ENCODE results near the gene LYST.
"Not testable (repeated sequence)": the region's sequence is repeated elsewhere in the genome, so short reads cannot be mapped to it uniquely, and the experiment has no call there.

LYST gene, protein sequence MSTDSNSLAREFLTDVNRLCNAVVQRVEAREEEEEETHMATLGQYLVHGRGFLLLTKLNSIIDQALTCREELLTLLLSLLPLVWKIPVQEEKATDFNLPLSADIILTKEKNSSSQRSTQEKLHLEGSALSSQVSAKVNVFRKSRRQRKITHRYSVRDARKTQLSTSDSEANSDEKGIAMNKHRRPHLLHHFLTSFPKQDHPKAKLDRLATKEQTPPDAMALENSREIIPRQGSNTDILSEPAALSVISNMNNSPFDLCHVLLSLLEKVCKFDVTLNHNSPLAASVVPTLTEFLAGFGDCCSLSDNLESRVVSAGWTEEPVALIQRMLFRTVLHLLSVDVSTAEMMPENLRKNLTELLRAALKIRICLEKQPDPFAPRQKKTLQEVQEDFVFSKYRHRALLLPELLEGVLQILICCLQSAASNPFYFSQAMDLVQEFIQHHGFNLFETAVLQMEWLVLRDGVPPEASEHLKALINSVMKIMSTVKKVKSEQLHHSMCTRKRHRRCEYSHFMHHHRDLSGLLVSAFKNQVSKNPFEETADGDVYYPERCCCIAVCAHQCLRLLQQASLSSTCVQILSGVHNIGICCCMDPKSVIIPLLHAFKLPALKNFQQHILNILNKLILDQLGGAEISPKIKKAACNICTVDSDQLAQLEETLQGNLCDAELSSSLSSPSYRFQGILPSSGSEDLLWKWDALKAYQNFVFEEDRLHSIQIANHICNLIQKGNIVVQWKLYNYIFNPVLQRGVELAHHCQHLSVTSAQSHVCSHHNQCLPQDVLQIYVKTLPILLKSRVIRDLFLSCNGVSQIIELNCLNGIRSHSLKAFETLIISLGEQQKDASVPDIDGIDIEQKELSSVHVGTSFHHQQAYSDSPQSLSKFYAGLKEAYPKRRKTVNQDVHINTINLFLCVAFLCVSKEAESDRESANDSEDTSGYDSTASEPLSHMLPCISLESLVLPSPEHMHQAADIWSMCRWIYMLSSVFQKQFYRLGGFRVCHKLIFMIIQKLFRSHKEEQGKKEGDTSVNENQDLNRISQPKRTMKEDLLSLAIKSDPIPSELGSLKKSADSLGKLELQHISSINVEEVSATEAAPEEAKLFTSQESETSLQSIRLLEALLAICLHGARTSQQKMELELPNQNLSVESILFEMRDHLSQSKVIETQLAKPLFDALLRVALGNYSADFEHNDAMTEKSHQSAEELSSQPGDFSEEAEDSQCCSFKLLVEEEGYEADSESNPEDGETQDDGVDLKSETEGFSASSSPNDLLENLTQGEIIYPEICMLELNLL (N-terminal part only)

DNA sequence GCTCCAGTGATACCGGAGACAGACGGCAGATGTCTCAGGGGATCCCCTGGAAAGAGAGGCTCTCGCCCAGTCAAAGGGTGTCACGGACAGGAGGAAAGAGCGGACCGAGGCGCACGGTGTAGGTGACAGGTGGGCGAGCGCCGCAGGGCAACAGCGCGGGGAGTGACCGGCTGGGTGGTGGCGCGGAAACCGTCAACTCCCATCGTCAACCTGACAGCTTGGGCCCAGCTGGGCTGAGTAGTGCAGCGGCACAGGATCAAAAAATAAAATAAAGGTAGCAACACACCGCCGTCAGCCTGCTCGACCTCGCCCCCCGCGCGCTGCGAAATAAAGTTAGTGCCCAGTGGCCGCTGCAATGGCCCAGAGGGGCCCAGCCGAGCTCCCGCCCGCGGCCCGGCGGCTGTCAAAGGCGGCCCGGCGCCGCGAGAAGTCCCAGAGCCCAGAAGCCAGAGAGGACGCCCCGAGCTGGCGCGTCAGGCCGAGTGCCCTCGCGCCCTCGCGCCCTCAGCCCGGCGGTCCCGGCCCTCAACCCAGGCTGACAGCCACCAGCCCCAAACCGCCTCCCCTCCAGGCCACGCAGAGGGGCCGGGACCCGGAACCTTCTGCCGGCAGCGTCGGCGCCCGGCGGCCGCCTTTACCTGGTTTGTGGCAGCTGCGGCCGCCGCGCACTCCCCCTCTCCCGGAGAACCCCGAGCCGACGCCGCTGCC lies at the start of gene LYST:
TSS of gene LYST (minus strand) at position 702 of the 708 bp plus-strand sequence. CDS start 36,489 bp downstream, outside the sequence.
- Histone ChIP-seq H3K4me1 (ENCODE audit: insufficient read depth, low read length) (no peaks in the 10 kb centered on the region; the same call in 1 of the 2 replicates), H3K9me3 (ENCODE audit: control insufficient read depth, insufficient read depth, low read length) (no peaks in the 10 kb centered on the region), H3K36me3 (ENCODE audit: insufficient read depth, low read length) (no peaks in the 10 kb centered on the region)

DNA sequence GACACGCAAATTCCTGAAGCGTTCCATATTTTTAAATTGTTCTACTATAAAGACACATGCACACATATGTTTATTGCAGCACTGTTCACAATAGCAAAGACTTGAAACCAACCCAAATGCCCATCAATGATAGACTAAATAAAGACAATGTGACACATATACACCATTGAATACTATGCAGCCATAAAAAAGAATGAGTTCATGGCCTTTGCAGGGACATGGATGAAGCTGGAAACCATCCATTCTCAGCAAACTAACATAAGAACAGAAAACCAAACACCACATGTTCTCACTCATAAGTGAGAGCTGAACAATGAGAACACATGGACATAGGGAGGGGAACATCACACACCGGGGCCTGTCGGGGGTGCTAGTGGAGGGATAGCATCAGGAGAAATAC lies 48.8 kb upstream of the LYST start:
- H3K36me3 ChIP-seq (ENCODE audit: insufficient read depth, low read length); H3K9me3 ChIP-seq (ENCODE audit: control insufficient read depth, insufficient read depth, low read length); H3K9ac ChIP-seq (ENCODE audit: low read depth, low read length): not testable (repeated sequence)
- peaks cover 34% of the 10 kb centered on the region for H3K4me1 ChIP-seq (ENCODE audit: insufficient read depth, low read length)

More for the DNA sequence above, at the start of gene LYST:
- H3K9ac ChIP-seq (ENCODE audit: low read depth, low read length), result peak within 1 kb of the TSS; percentile 97

DNA sequence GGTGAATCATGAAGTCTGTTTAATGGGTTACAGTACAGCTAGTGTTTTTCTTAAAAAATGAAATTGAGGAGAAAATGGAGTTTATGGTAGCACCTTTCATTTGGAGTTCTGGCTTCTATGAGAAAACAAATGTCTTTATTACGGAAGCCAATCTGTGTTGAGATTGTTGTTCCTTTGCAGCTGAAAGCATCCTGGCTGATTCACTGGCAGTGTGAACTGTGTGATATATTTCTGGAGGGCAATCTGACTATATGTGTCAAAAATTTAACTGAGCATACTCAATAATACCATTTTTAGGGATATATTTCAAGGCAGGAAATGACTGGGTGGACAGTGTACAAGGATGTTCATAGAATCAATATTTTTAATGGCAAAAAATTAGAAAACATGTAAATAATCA lies 46.6 kb upstream of the LYST start:
- Histone ChIP-seq H3K36me3 (ENCODE audit: insufficient read depth, low read length) (no peaks in the 10 kb centered on the region), H3K4me1 (ENCODE audit: insufficient read depth, low read length) (peaks cover 19% of the 10 kb centered on the region), H3K9me3 (ENCODE audit: control insufficient read depth, insufficient read depth, low read length) (0 out of 2 replicates have a peak, but pooled peaks cover 2% of the 10 kb centered on the region), H3K9ac (ENCODE audit: low read depth, low read length) (no peak overlapping the region)

DNA sequence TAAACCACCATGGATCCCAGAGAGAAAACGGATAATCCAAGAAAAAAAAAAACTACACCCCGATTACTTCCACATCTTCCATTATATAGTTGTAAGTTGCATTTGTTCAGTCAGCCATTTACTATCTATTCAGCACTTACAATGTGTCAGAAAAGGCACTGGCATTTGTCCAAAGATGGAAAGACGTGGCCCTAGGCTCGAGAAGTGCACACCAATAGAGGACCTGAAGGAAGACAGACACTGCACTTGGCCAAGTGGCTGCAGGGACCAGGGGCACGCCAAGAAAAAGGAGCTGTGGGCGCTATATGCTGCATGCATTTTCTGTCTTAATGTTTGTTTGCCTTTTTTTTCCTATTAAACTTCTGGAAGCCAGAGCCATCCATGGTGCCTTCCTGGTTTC lies 45.2 kb upstream of the LYST start:
- Histone ChIP-seq H3K9ac (ENCODE audit: low read depth, low read length) (no peak overlapping the region), H3K4me1 (ENCODE audit: insufficient read depth, low read length) (peaks cover 14% of the 10 kb centered on the region), H3K36me3 (ENCODE audit: insufficient read depth, low read length) (no peaks in the 10 kb centered on the region), H3K9me3 (ENCODE audit: control insufficient read depth, insufficient read depth, low read length) (0 out of 2 replicates have a peak, but pooled peaks cover 2% of the 10 kb centered on the region)

DNA sequence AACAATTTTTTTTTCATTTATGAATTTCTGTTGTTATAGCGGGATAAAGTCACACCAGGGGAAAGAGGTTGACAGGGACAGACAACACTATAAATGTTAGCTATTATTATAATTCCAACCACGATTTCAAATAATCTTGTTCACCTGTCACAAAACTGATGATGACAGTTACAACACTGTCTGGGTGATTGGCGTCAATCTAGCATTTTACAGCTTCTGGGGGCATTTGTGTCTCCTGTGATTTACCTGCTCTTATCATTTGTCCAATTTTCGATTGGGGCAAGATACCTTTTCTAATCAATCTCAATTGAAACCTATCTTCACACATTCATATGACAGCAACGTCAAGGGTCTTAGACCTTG lies 44.6 kb upstream of the LYST start:
- no peak overlapping the region for H3K9ac ChIP-seq (ENCODE audit: low read depth, low read length)
- H3K9me3 ChIP-seq (ENCODE audit: control insufficient read depth, insufficient read depth, low read length), result 0 out of 2 replicates have a peak, but pooled peaks cover 2% of the 10 kb centered on the region
- no peaks in the 10 kb centered on the region for H3K36me3 ChIP-seq (ENCODE audit: insufficient read depth, low read length)
- peaks cover 14% of the 10 kb centered on the region for H3K4me1 ChIP-seq (ENCODE audit: insufficient read depth, low read length)

DNA sequence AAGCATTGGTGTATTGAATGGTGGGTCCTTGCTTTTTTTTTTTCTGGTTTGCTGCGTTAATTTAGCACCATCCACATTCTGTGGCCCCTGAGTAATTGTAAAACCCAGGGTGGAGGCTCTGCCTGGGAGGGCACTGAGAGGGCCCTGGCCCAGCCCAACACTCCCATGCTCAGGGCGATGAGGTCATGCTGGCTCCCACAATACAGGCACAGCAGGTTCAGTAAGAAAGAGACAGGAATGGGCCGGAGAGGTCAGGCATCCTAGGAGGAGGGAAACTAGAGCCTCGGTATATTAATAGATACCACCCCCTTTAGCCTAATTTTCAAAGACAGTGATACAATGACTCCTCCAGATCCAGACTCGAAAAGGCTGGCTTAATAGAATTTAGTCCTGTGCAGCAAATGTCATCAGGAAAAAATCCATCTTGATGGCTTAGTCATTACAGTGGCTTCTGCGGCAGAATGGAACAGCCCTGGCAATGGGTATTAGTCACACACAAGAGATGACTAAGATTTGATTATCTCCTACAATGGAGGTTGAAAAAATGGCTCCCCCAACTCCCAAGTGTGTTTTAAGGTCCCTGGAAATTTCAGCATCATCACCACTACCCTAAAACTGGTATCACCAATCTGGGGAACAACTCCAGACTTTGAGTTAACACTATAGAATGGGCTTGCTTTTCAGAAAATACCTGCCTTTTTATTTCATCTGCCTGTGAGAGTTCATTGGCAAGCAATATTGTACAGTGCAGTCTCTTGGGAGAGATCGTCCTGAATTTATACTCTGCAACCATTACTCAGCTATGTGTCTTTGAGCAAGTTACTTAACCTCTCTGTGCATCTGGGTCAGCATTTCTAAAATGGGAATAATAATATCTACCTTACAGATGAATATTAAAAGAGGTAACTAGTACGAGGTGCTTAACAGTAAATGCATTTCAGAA lies 43.9 kb upstream of the LYST start:
- Histone ChIP-seq H3K36me3 (ENCODE audit: insufficient read depth, low read length) (no peaks in the 10 kb centered on the region), H3K9me3 (ENCODE audit: control insufficient read depth, insufficient read depth, low read length) (0 out of 2 replicates have a peak, but pooled peaks cover 2% of the 10 kb centered on the region), H3K9ac (ENCODE audit: low read depth, low read length) (peak overlapping the region; percentile 22), H3K4me1 (ENCODE audit: insufficient read depth, low read length) (peaks cover 14% of the 10 kb centered on the region)

DNA sequence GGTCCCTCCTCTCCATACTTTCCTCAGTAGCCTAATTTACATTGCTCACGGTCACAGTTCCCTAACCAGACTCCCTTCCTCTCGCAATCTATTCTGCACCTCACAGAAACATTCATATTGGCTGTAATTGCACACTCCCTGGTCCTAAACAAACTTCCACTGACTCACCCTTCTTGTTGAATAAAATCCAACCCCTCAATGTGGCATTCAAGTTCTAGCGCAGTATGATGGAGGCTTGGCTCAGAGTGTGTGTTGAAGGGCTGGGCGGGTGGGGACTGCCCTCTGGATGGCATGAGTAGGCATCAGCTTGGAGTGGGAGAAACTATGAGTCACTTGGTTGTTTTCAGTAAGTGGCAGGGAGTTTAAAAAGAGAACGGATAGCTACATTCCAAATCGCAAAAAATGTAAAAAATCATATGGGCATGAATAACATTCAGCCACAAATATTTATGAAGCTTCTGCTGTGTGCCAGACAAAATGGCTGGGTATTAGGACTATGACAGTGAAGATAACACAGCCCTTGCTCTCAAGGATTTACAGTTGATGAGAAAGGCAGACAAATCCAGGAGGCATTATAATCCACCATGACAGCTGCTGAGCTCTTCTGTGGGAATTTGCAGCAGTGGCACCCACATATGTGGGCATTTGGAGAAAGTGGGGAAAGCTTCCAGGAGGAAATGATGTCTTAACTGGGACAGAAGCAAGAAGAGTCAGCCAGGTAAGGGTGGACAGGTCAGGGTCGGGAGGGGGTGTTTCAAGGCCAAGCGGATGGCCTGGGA lies 42.2 kb upstream of the LYST start:
- H3K9ac ChIP-seq (ENCODE audit: low read depth, low read length), result no peak overlapping the region
- no peaks in the 10 kb centered on the region for H3K36me3 ChIP-seq (ENCODE audit: insufficient read depth, low read length)
- H3K4me1 ChIP-seq (ENCODE audit: insufficient read depth, low read length), result peaks cover 14% of the 10 kb centered on the region
- H3K9me3 ChIP-seq (ENCODE audit: control insufficient read depth, insufficient read depth, low read length), result 0 out of 2 replicates have a peak, but pooled peaks cover 2% of the 10 kb centered on the region

DNA sequence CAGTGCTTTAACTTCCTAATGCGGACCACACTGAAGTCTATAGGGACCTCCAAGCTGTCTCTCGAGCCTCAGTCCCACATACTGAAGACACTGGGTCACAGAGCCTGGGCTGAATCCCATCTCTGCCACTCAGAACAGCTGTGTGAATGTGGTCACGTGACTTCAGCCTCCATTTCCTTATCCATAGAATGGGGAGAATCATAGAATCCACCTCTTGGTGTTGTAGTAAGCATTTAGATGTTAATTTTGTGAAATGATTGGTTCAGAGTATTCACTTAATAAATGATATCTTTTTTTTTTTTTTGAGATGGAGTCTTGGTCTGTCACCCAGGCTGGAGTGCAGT lies 41.2 kb upstream of the LYST start:
- no peak overlapping the region for H3K9ac ChIP-seq (ENCODE audit: low read depth, low read length)
- peaks cover 18% of the 10 kb centered on the region for H3K4me1 ChIP-seq (ENCODE audit: insufficient read depth, low read length)
- H3K36me3 ChIP-seq (ENCODE audit: insufficient read depth, low read length), result no peaks in the 10 kb centered on the region
- 0 out of 2 replicates have a peak, but pooled peaks cover 2% of the 10 kb centered on the region for H3K9me3 ChIP-seq (ENCODE audit: control insufficient read depth, insufficient read depth, low read length)

DNA sequence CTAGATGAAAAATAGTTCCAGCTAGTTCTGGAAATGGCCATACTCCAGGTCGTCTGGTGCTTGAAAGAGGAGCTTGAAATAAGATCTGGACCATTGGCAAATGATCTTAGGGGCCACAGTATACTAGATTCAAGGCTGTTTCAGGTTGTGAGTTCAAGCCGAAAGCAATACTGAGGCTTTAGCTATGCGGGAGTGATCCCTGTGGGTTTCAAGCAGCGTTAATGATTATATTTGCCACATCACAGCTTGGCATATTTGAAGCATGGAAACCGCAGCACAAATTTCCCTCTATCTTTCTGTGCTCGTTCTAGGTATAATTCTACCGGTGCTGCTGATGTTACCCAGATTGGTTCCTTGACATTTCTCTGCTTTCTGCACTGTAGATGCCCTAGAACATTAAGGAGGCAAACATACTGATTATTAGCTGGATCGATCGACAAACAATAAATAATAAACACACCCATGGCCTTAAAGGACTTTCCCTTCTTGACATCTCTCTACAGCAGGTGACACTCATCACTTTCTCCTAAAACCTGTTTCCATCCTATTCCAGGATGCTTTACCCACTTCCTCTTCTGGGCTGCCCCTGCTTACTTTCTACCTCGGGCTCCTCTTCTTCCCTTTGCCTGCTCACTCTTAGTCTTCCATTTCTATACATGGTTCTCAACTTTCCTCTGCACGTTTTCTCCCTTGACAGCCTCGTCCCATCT lies 40.6 kb upstream of the LYST start:
- Histone ChIP-seq H3K9ac (ENCODE audit: low read depth, low read length) (no peak overlapping the region), H3K9me3 (ENCODE audit: control insufficient read depth, insufficient read depth, low read length) (0 out of 2 replicates have a peak, but pooled peaks cover 2% of the 10 kb centered on the region), H3K36me3 (ENCODE audit: insufficient read depth, low read length) (no peaks in the 10 kb centered on the region), H3K4me1 (ENCODE audit: insufficient read depth, low read length) (peaks cover 19% of the 10 kb centered on the region)

DNA sequence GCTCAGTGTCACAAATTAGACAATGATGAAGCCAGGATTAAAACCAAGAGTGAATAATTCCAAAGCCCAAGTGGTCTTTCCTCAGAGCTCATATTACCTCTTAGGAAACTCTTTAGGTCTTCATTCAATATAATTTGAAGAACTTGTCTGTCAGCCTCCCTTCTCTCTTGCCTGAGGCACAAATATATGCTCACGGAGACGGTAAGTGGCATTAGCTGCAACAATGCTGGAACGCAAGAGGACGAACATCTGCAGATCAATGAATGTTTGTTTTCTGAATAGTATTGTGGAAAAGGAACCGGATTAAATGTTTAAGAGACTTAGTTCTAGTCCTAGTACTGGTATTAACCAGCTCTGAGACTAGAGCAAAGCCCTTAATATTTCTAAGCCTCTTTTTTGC lies 39.7 kb upstream of the LYST start:
- no peaks in the 10 kb centered on the region for H3K36me3 ChIP-seq (ENCODE audit: insufficient read depth, low read length)
- H3K9me3 ChIP-seq (ENCODE audit: control insufficient read depth, insufficient read depth, low read length), result 0 out of 2 replicates have a peak, but pooled peaks cover 2% of the 10 kb centered on the region
- H3K9ac ChIP-seq (ENCODE audit: low read depth, low read length), result no peak overlapping the region
- peaks cover 19% of the 10 kb centered on the region for H3K4me1 ChIP-seq (ENCODE audit: insufficient read depth, low read length)

DNA sequence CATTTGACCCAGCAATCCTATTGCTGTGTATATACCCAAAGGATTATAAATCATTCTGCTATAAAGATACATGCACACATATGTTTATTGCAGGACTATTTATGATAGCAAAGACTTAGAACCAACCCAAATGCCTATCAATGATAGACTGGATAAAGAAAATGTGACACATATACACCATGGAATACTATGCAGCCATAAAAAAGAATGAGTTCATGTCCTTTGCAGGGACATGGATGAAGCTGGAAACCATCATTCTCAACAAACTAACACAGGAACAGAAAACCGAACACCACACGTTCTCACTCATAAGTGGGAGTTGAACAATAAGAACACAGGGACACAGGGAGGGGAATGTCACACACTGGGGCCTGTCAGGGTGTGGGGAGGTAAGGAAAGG lies 37.1 kb upstream of the LYST start:
- H3K4me1 ChIP-seq (ENCODE audit: insufficient read depth, low read length), result 0 out of 2 replicates have a peak, but pooled peaks cover 14% of the 10 kb centered on the region
- not testable (repeated sequence) for H3K9me3 ChIP-seq (ENCODE audit: control insufficient read depth, insufficient read depth, low read length); H3K36me3 ChIP-seq (ENCODE audit: insufficient read depth, low read length); H3K9ac ChIP-seq (ENCODE audit: low read depth, low read length)

Measured in ES-I3 (cell line).